COR-L47 (cell line): ENCODE measurements around the gene RTF2.

Experiments used
- DNase-seq: peaks from one replicate; lab custom pipeline; 2025; lab: John Stamatoyannopoulos, UW

The RTF2 gene

GRCh38 chr20:56438284-56438683 is 30.1 kb upstream of the RTF2 start:
- DNase-seq, result no peak

- DNase-seq, result no peak
Observed at GRCh38 chr20:56439771-56440291, 28.6 kb upstream of the RTF2 start.

GRCh38 chr20:56440346-56441007 is 27.9 kb upstream of the RTF2 start:
- no peak for DNase-seq

- DNase-seq, result no peak
Observed at GRCh38 chr20:56442389-56443365, 25.8 kb upstream of the RTF2 start.

GRCh38 chr20:56443654-56444540 is 24.5 kb upstream of the RTF2 start:
- DNase-seq, result no peak

GRCh38 chr20:56445130-56445529 is 23.3 kb upstream of the RTF2 start:
- DNase-seq, result no peak

GRCh38 chr20:56445540-56445939 is 22.9 kb upstream of the RTF2 start:
- DNase-seq, result no peak

- DNase-seq, result no peak
Observed at GRCh38 chr20:56447227-56447626, 21.2 kb upstream of the RTF2 start.

GRCh38 chr20:56449459-56449858 is 19.0 kb upstream of the RTF2 start:
- no peak for DNase-seq

GRCh38 chr20:56451056-56451765 is 17.2 kb upstream of the RTF2 start:
- DNase-seq, result no peak

- no peak for DNase-seq
Observed at GRCh38 chr20:56453352-56453751, 15.1 kb upstream of the RTF2 start.

GRCh38 chr20:56454754-56455153 is 13.7 kb upstream of the RTF2 start:
- no peak for DNase-seq

GRCh38 chr20:56458206-56458821 is 10.1 kb upstream of the RTF2 start:
- DNase-seq, result no peak

- DNase-seq, result no peak
Observed at GRCh38 chr20:56460459-56460858, 8.0 kb upstream of the RTF2 start.

- no peak for DNase-seq
Observed at GRCh38 chr20:56461576-56461975, 6.9 kb upstream of the RTF2 start.

- no peak for DNase-seq
Observed at GRCh38 chr20:56463428-56463827, 5.0 kb upstream of the RTF2 start.

- no peak for DNase-seq
Observed at GRCh38 chr20:56465997-56466396, 2.4 kb upstream of the RTF2 start.

GRCh38 chr20:56467968-56468315 is 485 bp upstream of the RTF2 start:
- DNase-seq, result no peak

GRCh38 chr20:56469077-56469449 is 636 bp downstream of the RTF2 start:
- no peak for DNase-seq

- DNase-seq, result no peak
Observed at GRCh38 chr20:56483970-56484369, 15.5 kb downstream of the RTF2 start.

GRCh38 chr20:56487216-56487615 is 18.8 kb downstream of the RTF2 start:
- DNase-seq, result no peak
